Subcutaneous adipose tissue (tissue), 4 donors: Measurements from ENCODE around the gene NUP155. TPM values are rescaled to one million over a fixed set of nuclear protein-coding genes. Genes with fewer than 3 reads are reported as not detected.

ENCODE experiments used
- CTCF ChIP-seq: fragments of 450-650 bp; IDR thresholded peaks from one replicate; pipeline ENCODE4 v1.5.1; 2016; ENCODE audit warnings: low read depth, mild to moderate bottlenecking, control low read depth, antibody characterized with exemption, moderate library complexity
- total RNA-seq, 4 donors: library from RNA; depleted of rRNA; stranded (reverse); fragments of >200 nt; gene quantifications; one replicate each; pipeline ENCODE4 v1.1.0, GENCODE V29; 2016

NUP155 gene
- total RNA-seq, 4 donors from 2014 or later = 17.9 to 28.5 (median 20.0) TPM

DNA sequence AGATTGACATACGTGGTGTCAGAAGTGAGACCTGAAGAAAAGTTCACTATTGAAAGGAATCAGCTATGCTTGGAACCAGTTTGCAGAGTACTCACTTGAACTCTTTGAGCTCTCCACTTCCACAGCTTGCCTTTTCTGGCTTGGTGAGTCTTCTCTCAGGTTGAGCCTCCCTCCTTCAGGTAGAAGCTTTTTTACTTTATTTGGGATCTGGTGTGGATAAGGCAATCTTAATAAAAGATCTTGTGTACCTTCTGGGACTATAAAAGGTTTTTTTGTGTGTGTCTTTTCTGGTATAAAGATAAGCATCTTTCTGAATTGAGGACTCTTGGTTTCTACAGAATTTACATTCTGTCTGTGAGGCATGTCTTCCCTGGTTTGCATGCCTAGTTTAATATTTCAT lies 116.3 kb downstream of the NUP155 start:
- no peak for TF ChIP-seq CTCF

GRCh38 chr5:37251665-37252064 lies 119.2 kb downstream of the NUP155 start:
- no peak for TF ChIP-seq CTCF

DNA sequence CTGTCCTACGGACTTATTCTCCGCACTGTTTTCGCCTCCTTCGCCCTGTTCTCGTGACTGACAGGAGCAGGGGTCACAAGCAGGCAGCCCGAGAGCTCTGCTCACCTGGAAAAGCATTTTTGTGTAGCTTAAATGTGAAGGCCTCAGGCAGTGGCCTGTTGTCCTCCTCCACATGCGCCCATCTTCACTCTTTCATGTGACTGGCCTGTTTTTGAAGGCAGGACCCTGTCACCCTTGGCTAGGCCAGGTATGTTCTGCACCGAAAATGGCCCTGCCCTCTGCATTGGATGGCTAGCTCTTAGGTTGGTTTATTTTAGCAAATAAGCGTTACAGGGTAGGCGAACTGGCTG lies 121.1 kb downstream of the NUP155 start:
- no peak for TF ChIP-seq CTCF

GRCh38 chr5:37248970-37249814 lies 121.7 kb downstream of the NUP155 start, which contains the start of gene CPLANE1:
Gene CPLANE1, minus strand, starts transcription at chr5:37249376. Its CDS starts 1,678 bp downstream, at chr5:37247698.
- no peak for TF ChIP-seq CTCF

GRCh38 chr5:37248421-37248969 lies 122.4 kb downstream of the NUP155 start:
- TF ChIP-seq CTCF = no peak

GRCh38 chr5:37247496-37247895 lies 123.4 kb downstream of the NUP155 start:
- TF ChIP-seq CTCF = no peak

GRCh38 chr5:37247036-37247435 lies 123.9 kb downstream of the NUP155 start:
- no peak for TF ChIP-seq CTCF
